AG09309 (cell line): ENCODE data around the gene OR51V1.

Experiments
- DNase-seq: peaks from one replicate; pipeline ENCODE4 v3.0.0-alpha.2; 2010; ENCODE audit warnings: low read depth
- H3K4me3 ChIP-seq: 2 replicates; pipeline ENCODE4 v1.5.1; 2011; ENCODE audit warnings: mild to moderate bottlenecking, low read depth, low read length, moderate library complexity; ENCODE audit not compliant: control insufficient read depth
- CTCF ChIP-seq: IDR thresholded peaks from 2 replicates; pipeline ENCODE4 v1.5.1; 2011; ENCODE audit warnings: mild to moderate bottlenecking, low read depth, low read length, inconsistent platforms; ENCODE audit not compliant: insufficient read depth, control insufficient read depth; ENCODE audit errors: missing control alignments

Gene OR51V1

GRCh38 chr11:5242933-5243815 lies 42.7 kb upstream of the OR51V1 start:
- no peak for DNase-seq
- no peak for TF ChIP-seq CTCF
- no peak overlapping the region for H3K4me3 ChIP-seq

- TF ChIP-seq CTCF, result no peak
- no peak overlapping the region for H3K4me3 ChIP-seq
- no peak for DNase-seq
Observed at GRCh38 chr11:5242208-5242607, 41.7 kb upstream of the OR51V1 start.

GRCh38 chr11:5241458-5241857 lies 41.0 kb upstream of the OR51V1 start:
- H3K4me3 ChIP-seq, result no peak overlapping the region
- TF ChIP-seq CTCF, result no peak
- no peak for DNase-seq

GRCh38 chr11:5240458-5240857 lies 40.0 kb upstream of the OR51V1 start:
- no peak for DNase-seq
- no peak overlapping the region for H3K4me3 ChIP-seq
- TF ChIP-seq CTCF, result no peak

- no peak for DNase-seq
- H3K4me3 ChIP-seq, result no peak overlapping the region
- TF ChIP-seq CTCF, result no peak
Observed at GRCh38 chr11:5240056-5240455, 39.6 kb upstream of the OR51V1 start.

- DNase-seq, result no peak
- no peak for TF ChIP-seq CTCF
- no peak overlapping the region for H3K4me3 ChIP-seq
Observed at GRCh38 chr11:5239046-5239445, 38.6 kb upstream of the OR51V1 start.
